ENCODE data around the gene FLAD1. TPM values are rescaled to one million over a fixed set of nuclear protein-coding genes. Genes with fewer than 3 reads are reported as not detected.

The FLAD1 gene
- total RNA-seq, 1 donor from 2014 or later: 41.9 TPM

DNA sequence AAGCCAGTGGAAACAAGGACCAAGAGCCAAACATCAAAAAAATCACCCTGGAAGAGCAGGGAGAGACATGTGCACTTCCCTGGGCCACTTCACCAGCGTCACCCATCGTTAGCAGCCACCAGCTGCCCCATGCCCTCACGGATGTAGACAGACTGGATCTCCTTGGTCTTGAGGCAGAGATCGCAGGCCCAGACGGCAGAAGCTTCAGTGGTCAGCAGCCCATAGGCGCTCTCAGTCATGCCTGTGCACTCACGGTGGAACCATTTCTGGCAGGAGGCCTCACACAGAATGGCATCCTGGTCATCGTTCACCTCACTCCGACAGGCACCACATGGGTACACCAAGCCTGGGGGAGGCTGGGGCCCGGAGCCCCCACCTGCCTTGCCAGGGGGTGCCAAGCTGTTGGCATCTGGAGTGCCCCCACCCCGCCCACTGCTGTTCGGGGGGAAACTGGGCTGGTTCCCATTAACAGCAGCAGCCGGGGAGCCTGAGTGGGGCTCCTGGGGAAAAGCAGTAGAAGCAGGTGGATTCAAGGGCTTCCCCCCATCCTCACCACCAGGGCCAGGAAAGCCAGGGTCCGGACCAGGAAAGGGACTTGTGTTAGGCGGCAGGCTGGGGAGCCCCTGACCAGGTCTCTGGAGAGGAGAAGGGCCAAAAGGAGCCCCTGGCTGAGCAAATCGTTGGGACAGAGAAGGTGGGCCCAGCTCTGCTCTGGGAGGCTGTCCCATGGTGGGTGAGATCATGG is 24.3 kb upstream of the FLAD1 start:
- H3K4me3 ChIP-seq (ENCODE audit: low read depth, low read length): no peak overlapping the region
- no peak for DNase-seq (ENCODE audit: low read depth)
- TF ChIP-seq, protein P1, sequence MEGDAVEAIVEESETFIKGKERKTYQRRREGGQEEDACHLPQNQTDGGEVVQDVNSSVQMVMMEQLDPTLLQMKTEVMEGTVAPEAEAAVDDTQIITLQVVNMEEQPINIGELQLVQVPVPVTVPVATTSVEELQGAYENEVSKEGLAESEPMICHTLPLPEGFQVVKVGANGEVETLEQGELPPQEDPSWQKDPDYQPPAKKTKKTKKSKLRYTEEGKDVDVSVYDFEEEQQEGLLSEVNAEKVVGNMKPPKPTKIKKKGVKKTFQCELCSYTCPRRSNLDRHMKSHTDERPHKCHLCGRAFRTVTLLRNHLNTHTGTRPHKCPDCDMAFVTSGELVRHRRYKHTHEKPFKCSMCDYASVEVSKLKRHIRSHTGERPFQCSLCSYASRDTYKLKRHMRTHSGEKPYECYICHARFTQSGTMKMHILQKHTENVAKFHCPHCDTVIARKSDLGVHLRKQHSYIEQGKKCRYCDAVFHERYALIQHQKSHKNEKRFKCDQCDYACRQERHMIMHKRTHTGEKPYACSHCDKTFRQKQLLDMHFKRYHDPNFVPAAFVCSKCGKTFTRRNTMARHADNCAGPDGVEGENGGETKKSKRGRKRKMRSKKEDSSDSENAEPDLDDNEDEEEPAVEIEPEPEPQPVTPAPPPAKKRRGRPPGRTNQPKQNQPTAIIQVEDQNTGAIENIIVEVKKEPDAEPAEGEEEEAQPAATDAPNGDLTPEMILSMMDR (conservative IDR thresholded peaks at IDR 0.05; ENCODE audit: low read depth, low read length): no peak

DNA sequence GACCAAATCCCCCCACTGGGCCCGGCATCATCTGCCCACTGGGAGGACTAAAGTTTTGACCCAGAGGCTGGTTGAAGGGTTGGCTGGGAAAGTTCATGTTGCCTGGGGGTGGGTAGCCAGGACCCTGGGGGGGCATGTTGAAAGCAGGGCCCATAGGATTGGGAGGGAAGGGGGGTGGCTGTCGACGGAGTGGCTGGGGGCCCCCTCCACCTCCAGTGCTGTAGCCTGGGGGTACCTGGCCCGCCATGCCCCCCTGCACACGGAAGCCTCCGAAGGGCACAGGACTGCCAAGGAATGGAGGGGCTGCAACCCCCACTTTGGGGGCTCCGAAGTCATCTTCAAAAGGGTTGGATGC is 23.7 kb upstream of the FLAD1 start:
- TF ChIP-seq, protein P1 (conservative IDR thresholded peaks at IDR 0.05; ENCODE audit: low read depth, low read length): no peak
- no peak overlapping the region for H3K4me3 ChIP-seq (ENCODE audit: low read depth, low read length)
- no peak for DNase-seq (ENCODE audit: low read depth)

GRCh38 chr1:154960446-154961136 is 22.6 kb upstream of the FLAD1 start:
- TF ChIP-seq, protein P1 (conservative IDR thresholded peaks at IDR 0.05; ENCODE audit: low read depth, low read length): no peak
- peak overlapping the region; percentile 77 for H3K4me3 ChIP-seq (ENCODE audit: low read depth, low read length)
- DNase-seq (ENCODE audit: low read depth): no peak

DNA sequence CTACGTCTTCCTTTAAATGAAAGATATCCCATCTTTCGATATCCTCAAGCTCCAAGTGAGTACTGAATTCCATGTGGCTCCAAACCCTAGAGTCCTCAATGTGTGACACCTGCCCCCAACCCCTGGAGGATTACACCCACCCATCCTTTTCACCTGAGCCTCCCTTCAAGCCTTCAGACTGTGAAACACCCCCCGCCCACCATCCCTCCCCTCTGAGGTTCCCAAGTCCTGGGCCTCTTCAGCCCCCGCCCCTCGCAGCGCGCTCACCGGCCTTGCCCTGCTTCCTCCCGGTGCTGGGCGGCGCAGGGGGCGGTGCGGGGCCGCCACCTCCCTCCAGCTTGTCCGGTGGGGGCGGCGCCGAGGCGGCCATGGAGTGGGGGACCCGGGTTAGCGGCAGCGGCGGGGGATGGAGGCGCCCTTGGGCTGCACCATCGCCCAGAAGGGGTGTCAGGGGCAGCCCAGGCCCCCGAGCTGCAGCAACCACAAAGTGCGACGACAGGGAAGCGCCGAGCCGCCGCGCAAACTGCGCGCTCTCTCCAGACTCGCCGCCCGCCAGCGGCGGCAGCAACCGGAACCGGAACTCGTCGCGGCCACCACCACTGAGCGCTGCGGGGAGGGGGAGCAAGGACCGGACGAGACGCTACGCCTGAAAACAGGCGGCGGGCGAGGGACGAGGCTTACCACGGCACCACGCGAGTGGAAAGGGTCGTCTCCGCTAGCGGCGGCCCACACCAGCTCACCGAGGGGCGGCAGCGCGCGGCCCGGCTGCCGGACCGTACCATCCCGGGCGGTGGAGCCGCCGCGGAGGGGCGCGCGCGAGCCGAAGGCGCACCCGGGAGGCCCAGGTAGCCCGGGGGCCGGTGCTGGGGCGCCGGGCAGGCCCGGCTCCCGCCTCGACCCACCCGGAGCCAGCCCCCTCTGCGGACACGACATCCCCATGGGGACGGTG is 21.7 kb upstream of the FLAD1 start, which contains the start of gene PYGO2:
Gene PYGO2 (minus strand): TSS at position 576 of the 949 bp plus-strand sequence. CDS start 206 bp downstream, at position 370.
- no peak for DNase-seq (ENCODE audit: low read depth)
- peak within 1 kb of the TSS; percentile 77 for H3K4me3 ChIP-seq (ENCODE audit: low read depth, low read length)
- TF ChIP-seq, protein P1 (conservative IDR thresholded peaks at IDR 0.05; ENCODE audit: low read depth, low read length): peak; percentile 35

GRCh38 chr1:154962156-154962749 is 20.9 kb upstream of the FLAD1 start:
- DNase-seq (ENCODE audit: low read depth): no peak
- TF ChIP-seq, protein P1 (conservative IDR thresholded peaks at IDR 0.05; ENCODE audit: low read depth, low read length): no peak
- H3K4me3 ChIP-seq (ENCODE audit: low read depth, low read length): peak overlapping the region; percentile 77

DNA sequence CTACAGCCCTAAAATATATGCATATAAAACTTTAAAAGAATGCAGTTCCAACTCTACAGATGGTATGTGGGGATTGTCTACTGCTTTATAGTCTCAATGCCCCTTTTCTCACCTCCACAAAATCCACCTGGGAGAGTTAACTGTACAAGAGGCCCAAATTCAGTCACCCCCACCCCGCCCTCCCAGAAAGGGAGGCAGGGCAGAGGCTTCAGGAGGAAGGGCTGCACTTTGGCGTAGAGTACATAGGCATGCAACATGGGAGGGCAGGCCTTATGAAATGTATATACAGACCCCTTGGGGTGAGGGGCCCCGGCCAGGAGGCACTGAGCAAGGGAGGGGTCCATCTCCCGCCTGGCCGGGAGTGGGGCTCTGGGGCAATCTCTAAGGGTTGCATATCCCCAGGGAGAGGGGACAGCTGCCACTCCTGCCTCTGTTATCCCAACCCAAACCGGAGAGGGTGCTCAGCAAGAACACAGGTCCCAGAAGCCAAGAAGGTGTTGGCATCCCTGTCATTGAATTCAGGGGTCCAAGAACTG is 20.3 kb upstream of the FLAD1 start:
- no peak for DNase-seq (ENCODE audit: low read depth)
- H3K4me3 ChIP-seq (ENCODE audit: low read depth, low read length): peak overlapping the region; percentile 77
- TF ChIP-seq, protein P1 (conservative IDR thresholded peaks at IDR 0.05; ENCODE audit: low read depth, low read length): no peak
